ENCODE results near the gene FAR1. TPM values are rescaled to one million over a fixed set of nuclear protein-coding genes. Genes with fewer than 3 reads are reported as not detected.

FAR1 gene
- total and polyA plus RNA-seq, 11 donors = 10.9 to 50.2 (median 30.7) TPM

- intact Hi-C loops (cut with DNase I) = no loop called here
- no peak for ATAC-seq
- DNase-seq = no peak
- Histone ChIP-seq H3K36me3 (no peaks in the 10 kb centered on the region), H3K4me3 (no peak overlapping the region), H3K27ac (no peak overlapping the region), H3K4me1 (no peaks in the 10 kb centered on the region), H3K27me3 (no peaks in the 10 kb centered on the region), H3K9me3 (no peaks in the 10 kb centered on the region)
- TF ChIP-seq POLR2A (IDR thresholded peaks at IDR 0.05) (no peak), CTCF (IDR thresholded peaks at IDR 0.05) (no peak)
- WGBS, 4 donors = 89 to 91% (median 90%) methylated on average over 9 of the region's 9 CpGs
Observed at GRCh38 chr11:13759050-13759449, 90.6 kb downstream of the FAR1 start.

- 74 to 81% (median 79%) methylated on average over 3 of the region's 3 CpGs for WGBS, 4 donors
- ATAC-seq (no peak), DNase-seq (no peak)
- Histone ChIP-seq H3K4me3 (no peak overlapping the region), H3K4me1 (peaks cover 0 to 8% (median 0%) of the 10 kb centered on the region in 12 donors), H3K27me3 (no peaks in the 10 kb centered on the region), H3K9me3 (no peaks in the 10 kb centered on the region), H3K36me3 (no peaks in the 10 kb centered on the region), H3K27ac (no peak overlapping the region)
- TF ChIP-seq POLR2A (IDR thresholded peaks at IDR 0.05) (no peak), CTCF (IDR thresholded peaks at IDR 0.05) (no peak)
- intact Hi-C loops (cut with DNase I) = no loop called here
Observed at GRCh38 chr11:13760115-13760514, 91.6 kb downstream of the FAR1 start.

GRCh38 chr11:13761250-13761649 lies 92.8 kb downstream of the FAR1 start:
- TF ChIP-seq CTCF (IDR thresholded peaks at IDR 0.05) (no peak), POLR2A (IDR thresholded peaks at IDR 0.05) (no peak)
- Histone ChIP-seq H3K27ac (no peak overlapping the region), H3K4me1 (peaks cover 0 to 9% (median 0%) of the 10 kb centered on the region in 12 donors), H3K27me3 (no peaks in the 10 kb centered on the region), H3K4me3 (no peak overlapping the region), H3K9me3 (no peaks in the 10 kb centered on the region), H3K36me3 (no peaks in the 10 kb centered on the region)
- 69 to 85% (median 79%) methylated on average over 2 of the region's 2 CpGs for WGBS, 4 donors
- ATAC-seq (no peak), DNase-seq (no peak)
- intact Hi-C loops (cut with DNase I) = no loop called here

- DNase-seq (no peak), ATAC-seq (no peak)
- Histone ChIP-seq H3K27me3 (no peaks in the 10 kb centered on the region), H3K27ac (no peak overlapping the region), H3K4me1 (peaks cover 0 to 9% (median 0%) of the 10 kb centered on the region in 12 donors), H3K36me3 (no peaks in the 10 kb centered on the region), H3K4me3 (no peak overlapping the region), H3K9me3 (no peaks in the 10 kb centered on the region)
- WGBS, 4 donors = 63 to 71% (median 67%) methylated on average over 2 of the region's 2 CpGs
- intact Hi-C loops (cut with DNase I) = no loop called here
- TF ChIP-seq CTCF (IDR thresholded peaks at IDR 0.05) = no peak
- no peak for TF ChIP-seq POLR2A (IDR thresholded peaks at IDR 0.05)
Observed at GRCh38 chr11:13761716-13762115, 93.2 kb downstream of the FAR1 start.
